H9 (cell line): ENCODE measurements around the gene SKP2. TPM values are rescaled to one million over a fixed set of nuclear protein-coding genes. Genes with fewer than 3 reads are reported as not detected.
A peak's percentile ranks its signal among the peaks of the same experiment; 100 is the strongest.

ENCODE experiments used
- DNase-seq: peaks from one replicate; pipeline ENCODE4 v3.0.0-alpha.2; 2017
- H2AFZ ChIP-seq: one replicate; pipeline ENCODE4 v1.6.1; 2013; ENCODE audit warnings: mild to moderate bottlenecking, low read length, control low read depth, moderate library complexity
- H2AK5ac ChIP-seq: 2 replicates; pipeline ENCODE4 v1.6.1; 2013; ENCODE audit warnings: low read length, control low read depth, mixed read lengths; ENCODE audit not compliant: insufficient read length
- H2BK120ac ChIP-seq: one replicate; pipeline ENCODE4 v1.6.1; 2013; ENCODE audit warnings: low read depth, mild to moderate bottlenecking, low read length, control low read depth, inconsistent platforms; ENCODE audit not compliant: poor library complexity, severe bottlenecking
- H2BK12ac ChIP-seq: 2 replicates; pipeline ENCODE4 v1.6.1; 2013; ENCODE audit warnings: low read length, control low read depth, mixed read lengths, low read depth; ENCODE audit not compliant: insufficient read length
- H2BK15ac ChIP-seq: 2 replicates; pipeline ENCODE4 v1.6.1; 2013; ENCODE audit warnings: low read depth, low read length, control low read depth
- H2BK20ac ChIP-seq: one replicate; pipeline ENCODE4 v1.6.1; 2013; ENCODE audit warnings: low read depth, mild to moderate bottlenecking, low read length, control low read depth, inconsistent platforms; ENCODE audit not compliant: poor library complexity, severe bottlenecking
- H2BK5ac ChIP-seq: 2 replicates; pipeline ENCODE4 v1.6.1; 2013; ENCODE audit warnings: low read length, control low read depth, mixed read lengths; ENCODE audit not compliant: insufficient read length
- H3K14ac ChIP-seq: 2 replicates; pipeline ENCODE4 v1.6.1; 2013; ENCODE audit warnings: low read length, control low read depth; ENCODE audit not compliant: insufficient read depth
- H3K18ac ChIP-seq: 2 replicates; pipeline ENCODE4 v1.6.1; 2013; ENCODE audit warnings: low read depth, mild to moderate bottlenecking, mixed read lengths, low read length, control low read depth; ENCODE audit not compliant: insufficient read length
- H3K23ac ChIP-seq: 2 replicates; pipeline ENCODE4 v1.6.1; 2013; ENCODE audit warnings: low read length, control low read depth, mixed read lengths, low read depth; ENCODE audit not compliant: insufficient read length
- H3K23me2 ChIP-seq: 2 replicates; pipeline ENCODE4 v1.6.1; 2013; ENCODE audit warnings: low read depth, mild to moderate bottlenecking, mixed read lengths, low read length, control low read depth; ENCODE audit not compliant: insufficient read length, poor library complexity, severe bottlenecking
- H3K27ac ChIP-seq: 2 replicates; pipeline ENCODE4 v1.5.1; 2013; ENCODE audit warnings: low read length, control low read depth, mixed read lengths, low read depth; ENCODE audit not compliant: insufficient read length
- H3K27me3 ChIP-seq: 2 replicates; pipeline ENCODE4 v1.6.1; 2013; ENCODE audit warnings: low read length, control low read depth, inconsistent platforms; ENCODE audit not compliant: insufficient read depth
- H3K4ac ChIP-seq: 2 replicates; pipeline ENCODE4 v1.6.1; 2013; ENCODE audit warnings: low read depth, mild to moderate bottlenecking, control low read depth, inconsistent platforms, low read length, moderate library complexity
- H3K4me1 ChIP-seq: 2 replicates; pipeline ENCODE4 v1.6.1; 2013; ENCODE audit warnings: low read length, control low read depth, inconsistent platforms; ENCODE audit not compliant: insufficient read depth
- H3K4me2 ChIP-seq: 2 replicates; pipeline ENCODE4 v1.6.1; 2013; ENCODE audit warnings: low read length, control low read depth, mixed read lengths; ENCODE audit not compliant: insufficient read length, insufficient read depth
- H3K56ac ChIP-seq: 2 replicates; pipeline ENCODE4 v1.6.1; 2013; ENCODE audit warnings: low read depth, mild to moderate bottlenecking, mixed read lengths, low read length, control low read depth; ENCODE audit not compliant: insufficient read length
- H3K79me1 ChIP-seq: 2 replicates; pipeline ENCODE4 v1.6.1; 2013; ENCODE audit warnings: low read depth, mild to moderate bottlenecking, moderate library complexity, low read length, control low read depth, inconsistent platforms; ENCODE audit not compliant: insufficient read depth, poor library complexity, severe bottlenecking
- H3K79me2 ChIP-seq: 2 replicates; pipeline ENCODE4 v1.6.1; 2013; ENCODE audit warnings: low read length, control low read depth, inconsistent platforms; ENCODE audit not compliant: insufficient read depth
- H3K9ac ChIP-seq: 2 replicates; pipeline ENCODE4 v1.6.1; 2013; ENCODE audit warnings: low read length, control low read depth, mixed read lengths; ENCODE audit not compliant: insufficient read length; ENCODE audit errors: extremely low read depth
- H3K9me3 ChIP-seq: one replicate; pipeline ENCODE4 v1.6.1; 2013; ENCODE audit warnings: low read depth, low read length, inconsistent platforms; ENCODE audit not compliant: control insufficient read depth
- H3T11ph ChIP-seq: one replicate; pipeline ENCODE4 v1.6.1; 2013; ENCODE audit warnings: mild to moderate bottlenecking, low read length, control low read depth, inconsistent platforms
- H4K20me1 ChIP-seq: one replicate; pipeline ENCODE4 v1.6.1; 2013; ENCODE audit not compliant: control insufficient read depth, insufficient read length, insufficient read depth
- H4K5ac ChIP-seq: 2 replicates; pipeline ENCODE4 v1.6.1; 2013; ENCODE audit warnings: low read depth, mild to moderate bottlenecking, mixed read lengths, low read length, control low read depth; ENCODE audit not compliant: insufficient read length
- H4K8ac ChIP-seq: replicated peaks from 2 replicates; pipeline ENCODE4 v1.6.1; 2013; ENCODE audit warnings: low read length, control low read depth, mixed read lengths, low read depth; ENCODE audit not compliant: insufficient read length
- H4K91ac ChIP-seq: 2 replicates; pipeline ENCODE4 v1.6.1; 2013; ENCODE audit warnings: low read depth, mild to moderate bottlenecking, moderate library complexity, mixed read lengths, low read length, control low read depth; ENCODE audit not compliant: insufficient read length
- H3K27ac Mint-ChIP-seq, 3 experiments: 2 replicates in 2 of 3; 3 replicates in 1 of 3; pipeline ENCODE4 v1.8.0; 2020 to 2021; ENCODE audit warnings: mixed read lengths in 3 of 3, mild to moderate bottlenecking in 1 of 3, moderate library complexity in 1 of 3
- H3K27me3 Mint-ChIP-seq: 2 replicates; pipeline ENCODE4 v1.8.0; 2021; ENCODE audit warnings: low read depth, mild to moderate bottlenecking, moderate library complexity, mixed read lengths
- H3K36me3 Mint-ChIP-seq, 3 experiments: 2 replicates in 2 of 3; 3 replicates in 1 of 3; pipeline ENCODE4 v1.8.0; 2020 to 2021; ENCODE audit warnings: low read depth in 3 of 3, mixed read lengths in 3 of 3; ENCODE audit not compliant: insufficient read depth in 1 of 3
- H3K4me1 Mint-ChIP-seq, 2 experiments: 2 replicates each; pipeline ENCODE4 v1.8.0; 2020; ENCODE audit warnings: mixed read lengths in 2 of 2
- H3K4me3 Mint-ChIP-seq, 2 experiments: 2 replicates in 1 of 2; 3 replicates in 1 of 2; pipeline ENCODE4 v1.8.0; 2020 to 2021; ENCODE audit warnings: mild to moderate bottlenecking in 2 of 2, mixed read lengths in 2 of 2, moderate library complexity in 1 of 2
- H3K9me3 Mint-ChIP-seq, 2 experiments: 2 replicates in 1 of 2; 3 replicates in 1 of 2; pipeline ENCODE4 v1.8.0; 2020; ENCODE audit warnings: mild to moderate bottlenecking in 2 of 2, mixed read lengths in 2 of 2, moderate library complexity in 1 of 2
- WGBS: extraction: QIAGEN DNeasy Blood & Tissue Kit; methylation state at CpG from one replicate; pipeline ENCODE4 v1.1.7; 2013; ENCODE audit warnings: missing lambda C conversion rate, low lambda C conversion rate, mixed read lengths; ENCODE audit not compliant: insufficient read length; ENCODE audit errors: extremely low coverage; 5-methylcytosine and 5-hydroxymethylcytosine counted together
- total RNA-seq: library from RNA; stranded (reverse); gene quantifications from 2 replicates; pipeline ENCODE4 v1.2.1, GENCODE V29; 2021
- TF ChIP-seq, protein P1 (sequence below): fragments of 200-600 bp; sonication (generic); conservative IDR thresholded peaks from 3 replicates; pipeline ENCODE4 v1.8.0; 2021; ENCODE audit warnings: antibody characterized with exemption, mild to moderate bottlenecking

The SKP2 gene
- total RNA-seq, 1 experiment from 2014 or later, result 103 TPM

DNA sequence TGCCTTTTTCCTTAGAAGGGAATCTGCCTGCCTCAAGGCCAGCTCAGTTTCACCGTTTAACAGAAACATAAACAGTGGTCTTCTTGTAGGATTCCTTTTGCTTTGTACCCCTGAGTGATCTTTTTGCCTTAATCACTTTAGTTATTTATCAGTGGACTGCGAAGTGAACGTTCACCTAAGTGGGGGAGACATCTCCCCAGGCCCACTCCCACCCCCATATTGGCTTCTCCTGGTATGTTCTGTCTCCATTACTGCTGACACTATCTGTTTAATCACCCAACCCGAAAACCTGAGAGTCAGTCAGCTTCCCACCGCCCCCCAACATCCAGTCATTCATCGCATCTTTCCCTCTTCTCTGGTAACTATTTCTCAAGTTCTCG, 1.4 kb downstream of the SKP2 start:
- H2BK12ac ChIP-seq, result no peak overlapping the region
- H3K27ac ChIP-seq, result no peak overlapping the region
- peaks cover 9% of the 10 kb centered on the region for H3K79me1 ChIP-seq
- peak overlapping the region; percentile 92 for H3K4me2 ChIP-seq
- H2AK5ac ChIP-seq, result no peak overlapping the region
- no peaks in the 10 kb centered on the region for H3K9me3 ChIP-seq
- H3K9me3 Mint-ChIP-seq, result 0 out of 5 replicates have a peak, but pooled peaks cover 0 to 3% of the 10 kb centered on the region in 2 experiments
- no peak overlapping the region for H3K23ac ChIP-seq
- H3K4me3 Mint-ChIP-seq, result peak overlapping the region; percentile 46 to 68
- no peak overlapping the region for H3T11ph ChIP-seq
- peaks cover 4% of the 10 kb centered on the region; the same call in 1 of the 2 replicates for H3K79me2 ChIP-seq
- no peak overlapping the region for H2BK15ac ChIP-seq
- peak overlapping the region; percentile 35 for H3K9ac ChIP-seq
- H2AFZ ChIP-seq, result no peak overlapping the region
- peak overlapping the region in 1 of 3 experiments; percentile 23; a peak in 4 of 7 replicates for H3K27ac Mint-ChIP-seq
- H4K91ac ChIP-seq, result no peak overlapping the region
- no peak overlapping the region for H2BK20ac ChIP-seq
- no peak overlapping the region for H3K18ac ChIP-seq
- peaks cover 21 to 32% of the 10 kb centered on the region in 2 experiments for H3K4me1 Mint-ChIP-seq
- no peak overlapping the region for H3K14ac ChIP-seq
- no peak overlapping the region for H4K8ac ChIP-seq
- H3K36me3 Mint-ChIP-seq, result peaks cover 19 to 50% (median 42%) of the 10 kb centered on the region in 3 experiments; a peak in 6 of 7 replicates
- TF ChIP-seq, protein P1, sequence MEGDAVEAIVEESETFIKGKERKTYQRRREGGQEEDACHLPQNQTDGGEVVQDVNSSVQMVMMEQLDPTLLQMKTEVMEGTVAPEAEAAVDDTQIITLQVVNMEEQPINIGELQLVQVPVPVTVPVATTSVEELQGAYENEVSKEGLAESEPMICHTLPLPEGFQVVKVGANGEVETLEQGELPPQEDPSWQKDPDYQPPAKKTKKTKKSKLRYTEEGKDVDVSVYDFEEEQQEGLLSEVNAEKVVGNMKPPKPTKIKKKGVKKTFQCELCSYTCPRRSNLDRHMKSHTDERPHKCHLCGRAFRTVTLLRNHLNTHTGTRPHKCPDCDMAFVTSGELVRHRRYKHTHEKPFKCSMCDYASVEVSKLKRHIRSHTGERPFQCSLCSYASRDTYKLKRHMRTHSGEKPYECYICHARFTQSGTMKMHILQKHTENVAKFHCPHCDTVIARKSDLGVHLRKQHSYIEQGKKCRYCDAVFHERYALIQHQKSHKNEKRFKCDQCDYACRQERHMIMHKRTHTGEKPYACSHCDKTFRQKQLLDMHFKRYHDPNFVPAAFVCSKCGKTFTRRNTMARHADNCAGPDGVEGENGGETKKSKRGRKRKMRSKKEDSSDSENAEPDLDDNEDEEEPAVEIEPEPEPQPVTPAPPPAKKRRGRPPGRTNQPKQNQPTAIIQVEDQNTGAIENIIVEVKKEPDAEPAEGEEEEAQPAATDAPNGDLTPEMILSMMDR, result no peak
- no peak overlapping the region for H3K56ac ChIP-seq
- no CpG with 5 or more reads among the region's 7 CpGs for WGBS
- peaks cover 11% of the 10 kb centered on the region for H3K23me2 ChIP-seq
- no peak overlapping the region for H2BK120ac ChIP-seq
- no peak overlapping the region for H2BK5ac ChIP-seq
- H3K27me3 ChIP-seq, result no peaks in the 10 kb centered on the region
- H4K5ac ChIP-seq, result no peak overlapping the region
- H3K27me3 Mint-ChIP-seq, result no peaks in the 10 kb centered on the region
- no peak for DNase-seq
- H3K4me1 ChIP-seq, result no peaks in the 10 kb centered on the region
- no peak overlapping the region for H3K4ac ChIP-seq
- H4K20me1 ChIP-seq, result no peaks in the 10 kb centered on the region
